Measurements from ENCODE around the gene CEP41.

CEP41 gene

GRCh38 chr7:130440527-130441365 lies at the start of gene CEP41:
Gene CEP41 (minus strand): TSS chr7:130441016. CDS start chr7:130440966, 50 bp downstream.
- DNase-seq (ENCODE audit: low read depth in 3 of 3), result peak; percentile 87 to 96 (median 90)

GRCh38 chr7:130490311-130490791 lies 49.5 kb upstream of the CEP41 start:
- no peak for DNase-seq (ENCODE audit: low read depth in 3 of 3)

- DNase-seq (ENCODE audit: low read depth in 3 of 3), result no peak
Observed at GRCh38 chr7:130489140-130489983, 48.5 kb upstream of the CEP41 start.

- no peak for DNase-seq (ENCODE audit: low read depth in 3 of 3)
Observed at GRCh38 chr7:130488392-130489139, 47.8 kb upstream of the CEP41 start.

- no peak for DNase-seq (ENCODE audit: low read depth in 3 of 3)
Observed at GRCh38 chr7:130486954-130487436, 46.2 kb upstream of the CEP41 start.

- peak in 2 of 3 experiments; percentile 24 to 59 for DNase-seq (ENCODE audit: low read depth in 3 of 3)
Observed at GRCh38 chr7:130486114-130486953, 45.5 kb upstream of the CEP41 start.

- no peak for DNase-seq (ENCODE audit: low read depth in 3 of 3)
Observed at GRCh38 chr7:130485734-130486113, 44.9 kb upstream of the CEP41 start.

GRCh38 chr7:130483031-130483430 lies 42.2 kb upstream of the CEP41 start:
- DNase-seq (ENCODE audit: low read depth in 3 of 3), result no peak

GRCh38 chr7:130481898-130482297 lies 41.1 kb upstream of the CEP41 start:
- no peak for DNase-seq (ENCODE audit: low read depth in 3 of 3)

- no peak for DNase-seq (ENCODE audit: low read depth in 3 of 3)
Observed at GRCh38 chr7:130479716-130480400, 39.0 kb upstream of the CEP41 start.

- DNase-seq (ENCODE audit: low read depth in 3 of 3), result no peak
Observed at GRCh38 chr7:130478991-130479390, 38.2 kb upstream of the CEP41 start.

- DNase-seq (ENCODE audit: low read depth in 3 of 3), result no peak
Observed at GRCh38 chr7:130476297-130477150, 35.7 kb upstream of the CEP41 start.

- DNase-seq (ENCODE audit: low read depth in 3 of 3), result no peak
Observed at GRCh38 chr7:130475776-130476175, 35.0 kb upstream of the CEP41 start.

GRCh38 chr7:130473876-130474275 lies 33.1 kb upstream of the CEP41 start:
- no peak for DNase-seq (ENCODE audit: low read depth in 3 of 3)

GRCh38 chr7:130473289-130473688 lies 32.5 kb upstream of the CEP41 start:
- no peak for DNase-seq (ENCODE audit: low read depth in 3 of 3)

- no peak for DNase-seq (ENCODE audit: low read depth in 3 of 3)
Observed at GRCh38 chr7:130471974-130472373, 31.2 kb upstream of the CEP41 start.

GRCh38 chr7:130468612-130469011 lies 27.8 kb upstream of the CEP41 start:
- DNase-seq (ENCODE audit: low read depth in 3 of 3), result no peak

- no peak for DNase-seq (ENCODE audit: low read depth in 3 of 3)
Observed at GRCh38 chr7:130463553-130464434, 23.0 kb upstream of the CEP41 start.

Measured in stimulated activated CD4-positive, alpha-beta T cell treated with anti-CD3 and anti-CD28 coated beads, TNF-alpha, amount 100 ng/mL, for 24 hours (primary cell).